SK-N-SH treated with all-trans-retinoic acid at 6 μM for 48 hours (cell line): ENCODE data around the gene JSRP1.
A peak's percentile ranks its signal among the peaks of the same experiment; 100 is the strongest.

Experiments used
- ATAC-seq: fragments of 200-7000 bp; cut with Tn5 transposase; 3 replicates; pipeline ENCODE4 v1.9.1; 2020; ENCODE audit warnings: mild to moderate bottlenecking, moderate library complexity
- ARNTL ChIP-seq: fragments of 450-650 bp; formaldehyde crosslinking; IDR thresholded peaks from 2 replicates; pipeline ENCODE4 v1.5.0; 2020; ENCODE audit warnings: low read depth, mild to moderate bottlenecking, moderate library complexity, borderline replicate concordance
- CSDC2 ChIP-seq: fragments of 250-450 bp; sonication (Bioruptor Pico); IDR thresholded peaks from 2 replicates; pipeline ENCODE4 v1.5.0; 2020; ENCODE audit warnings: mild to moderate bottlenecking, moderate library complexity
- ESRRG ChIP-seq: fragments of 250-450 bp; sonication (Bioruptor Pico); IDR thresholded peaks from 2 replicates; pipeline ENCODE4 v1.6.1; 2021; ENCODE audit warnings: mild to moderate bottlenecking
- GLIS3 ChIP-seq: fragments of 250-450 bp; sonication (Bioruptor Pico); IDR thresholded peaks from 2 replicates; pipeline ENCODE4 v1.5.0; 2020; ENCODE audit warnings: mild to moderate bottlenecking, moderate library complexity
- ISL1 ChIP-seq: fragments of 250-450 bp; sonication (Bioruptor Pico); IDR thresholded peaks from 2 replicates; pipeline ENCODE4 v2.1.2; 2022; ENCODE audit warnings: mild to moderate bottlenecking, moderate library complexity
- OSR1 ChIP-seq: fragments of 250-450 bp; sonication (Bioruptor Pico); IDR thresholded peaks from 2 replicates; pipeline ENCODE4 v1.8.0; 2022; ENCODE audit warnings: moderate library complexity, mild to moderate bottlenecking, inconsistent platforms
- PATZ1 ChIP-seq: fragments of 250-450 bp; sonication (Bioruptor Pico); IDR thresholded peaks from 2 replicates; pipeline ENCODE4 v1.8.0; 2020; ENCODE audit warnings: mild to moderate bottlenecking, moderate library complexity, borderline replicate concordance
- PPARA ChIP-seq: fragments of 250-450 bp; sonication (Bioruptor Pico); IDR thresholded peaks from 2 replicates; pipeline ENCODE4 v1.5.0; 2020; ENCODE audit warnings: mild to moderate bottlenecking, borderline replicate concordance
- RARB ChIP-seq: fragments of 250-450 bp; sonication (Bioruptor Pico); IDR thresholded peaks from 2 replicates; pipeline ENCODE4 v1.8.0; 2021; ENCODE audit warnings: mild to moderate bottlenecking, moderate library complexity
- SNAI2 ChIP-seq: fragments of 250-450 bp; sonication (Bioruptor Pico); IDR thresholded peaks from 2 replicates; pipeline ENCODE4 v1.5.0; 2020; ENCODE audit warnings: mild to moderate bottlenecking, moderate library complexity
- TCF4 ChIP-seq: fragments of 250-450 bp; sonication (Bioruptor Pico); IDR thresholded peaks from 2 replicates; pipeline ENCODE4 v1.8.0; 2021; ENCODE audit warnings: mild to moderate bottlenecking, moderate library complexity, borderline replicate concordance
- TOX ChIP-seq: fragments of 250-450 bp; sonication (Bioruptor Pico); IDR thresholded peaks from 2 replicates; pipeline ENCODE4 v1.8.0; 2021; ENCODE audit warnings: mild to moderate bottlenecking, moderate library complexity, borderline replicate concordance
- ZC3H10 ChIP-seq: fragments of 250-450 bp; sonication (Bioruptor Pico); IDR thresholded peaks from 2 replicates; pipeline ENCODE4 v1.5.1; 2021; ENCODE audit warnings: mild to moderate bottlenecking, moderate library complexity
- ZFP3 ChIP-seq: fragments of 250-450 bp; sonication (Bioruptor Pico); IDR thresholded peaks from 2 replicates; pipeline ENCODE4 v1.5.0; 2020; ENCODE audit warnings: mild to moderate bottlenecking, moderate library complexity
- ZFP30 ChIP-seq: fragments of 450-650 bp; formaldehyde crosslinking; IDR thresholded peaks from 2 replicates; pipeline ENCODE4 v1.5.0; 2022; ENCODE audit warnings: mild to moderate bottlenecking, moderate library complexity
- ZNF565 ChIP-seq: fragments of 450-650 bp; formaldehyde crosslinking; conservative IDR thresholded peaks from 2 replicates; pipeline ENCODE4 v1.5.0; 2020; ENCODE audit warnings: low read depth, mild to moderate bottlenecking, moderate library complexity
- ZNF70 ChIP-seq: fragments of 450-650 bp; formaldehyde crosslinking; IDR thresholded peaks from 2 replicates; pipeline ENCODE4 v1.5.0; 2020; ENCODE audit warnings: mild to moderate bottlenecking, moderate library complexity
- ZNF8 ChIP-seq: fragments of 450-650 bp; formaldehyde crosslinking; IDR thresholded peaks from 2 replicates; pipeline ENCODE4 v1.5.0; 2020; ENCODE audit warnings: mild to moderate bottlenecking, moderate library complexity
- TF ChIP-seq, protein P1 (sequence below): fragments of 250-450 bp; sonication (Bioruptor Pico); IDR thresholded peaks from 2 replicates; pipeline ENCODE4 v1.5.1; 2021; ENCODE audit warnings: mild to moderate bottlenecking, moderate library complexity
- TF ChIP-seq, protein P2 (sequence below): fragments of 250-450 bp; sonication (Bioruptor Pico); IDR thresholded peaks from 2 replicates; pipeline ENCODE4 v1.5.1; 2020; ENCODE audit warnings: low read depth, mild to moderate bottlenecking, moderate library complexity
- TF ChIP-seq, protein P3 (sequence below): fragments of 250-450 bp; sonication (Bioruptor Pico); IDR thresholded peaks from 2 replicates; pipeline ENCODE4 v1.5.0; 2020; ENCODE audit warnings: mild to moderate bottlenecking, moderate library complexity

The JSRP1 gene

DNA sequence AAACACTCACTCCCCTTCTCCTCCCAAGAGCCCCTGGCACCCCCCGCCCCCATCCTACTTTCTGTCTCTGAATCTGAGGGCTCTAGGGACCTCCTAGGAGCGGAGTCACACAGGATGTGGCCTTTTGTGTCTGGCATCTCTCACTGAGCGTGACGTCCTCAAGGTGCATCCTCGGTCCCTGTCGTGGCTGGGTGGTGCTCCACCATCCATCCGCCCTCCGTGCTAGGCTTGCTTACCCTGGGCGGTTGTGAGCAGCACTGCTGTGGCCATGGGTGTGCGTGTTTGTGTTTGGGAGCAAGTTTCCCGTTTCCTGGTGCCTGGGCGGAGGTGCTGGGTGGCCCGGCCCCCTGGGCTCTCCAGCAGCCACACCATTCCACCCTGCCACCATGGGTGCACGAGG lies 32.3 kb downstream of the JSRP1 start (continued):
- TF ChIP-seq PPARA (CRISPR knock-in tag) (no peak), ISL1 (CRISPR knock-in tag) (no peak), ARNTL (CRISPR knock-in tag) (no peak), GLIS3 (CRISPR knock-in tag) (no peak), SNAI2 (CRISPR knock-in tag) (no peak)

- no peak for TF ChIP-seq ZC3H10 (CRISPR knock-in tag)
- TF ChIP-seq OSR1 (CRISPR knock-in tag), result no peak
- TF ChIP-seq TCF4, result no peak
- TF ChIP-seq ARNTL (CRISPR knock-in tag), result no peak
- TF ChIP-seq, protein P1, sequence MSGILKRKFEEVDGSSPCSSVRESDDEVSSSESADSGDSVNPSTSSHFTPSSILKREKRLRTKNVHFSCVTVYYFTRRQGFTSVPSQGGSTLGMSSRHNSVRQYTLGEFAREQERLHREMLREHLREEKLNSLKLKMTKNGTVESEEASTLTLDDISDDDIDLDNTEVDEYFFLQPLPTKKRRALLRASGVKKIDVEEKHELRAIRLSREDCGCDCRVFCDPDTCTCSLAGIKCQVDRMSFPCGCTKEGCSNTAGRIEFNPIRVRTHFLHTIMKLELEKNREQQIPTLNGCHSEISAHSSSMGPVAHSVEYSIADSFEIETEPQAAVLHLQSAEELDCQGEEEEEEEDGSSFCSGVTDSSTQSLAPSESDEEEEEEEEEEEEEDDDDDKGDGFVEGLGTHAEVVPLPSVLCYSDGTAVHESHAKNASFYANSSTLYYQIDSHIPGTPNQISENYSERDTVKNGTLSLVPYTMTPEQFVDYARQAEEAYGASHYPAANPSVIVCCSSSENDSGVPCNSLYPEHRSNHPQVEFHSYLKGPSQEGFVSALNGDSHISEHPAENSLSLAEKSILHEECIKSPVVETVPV (CRISPR knock-in tag), result no peak
- TF ChIP-seq, protein P2, sequence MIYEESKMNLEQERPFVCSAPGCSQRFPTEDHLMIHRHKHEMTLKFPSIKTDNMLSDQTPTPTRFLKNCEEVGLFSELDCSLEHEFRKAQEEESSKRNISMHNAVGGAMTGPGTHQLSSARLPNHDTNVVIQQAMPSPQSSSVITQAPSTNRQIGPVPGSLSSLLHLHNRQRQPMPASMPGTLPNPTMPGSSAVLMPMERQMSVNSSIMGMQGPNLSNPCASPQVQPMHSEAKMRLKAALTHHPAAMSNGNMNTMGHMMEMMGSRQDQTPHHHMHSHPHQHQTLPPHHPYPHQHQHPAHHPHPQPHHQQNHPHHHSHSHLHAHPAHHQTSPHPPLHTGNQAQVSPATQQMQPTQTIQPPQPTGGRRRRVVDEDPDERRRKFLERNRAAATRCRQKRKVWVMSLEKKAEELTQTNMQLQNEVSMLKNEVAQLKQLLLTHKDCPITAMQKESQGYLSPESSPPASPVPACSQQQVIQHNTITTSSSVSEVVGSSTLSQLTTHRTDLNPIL (CRISPR knock-in tag), result no peak
- TF ChIP-seq RARB, result no peak
- no peak for TF ChIP-seq ZFP3 (CRISPR knock-in tag)
- TF ChIP-seq ZFP30 (CRISPR knock-in tag), result no peak
- no peak for TF ChIP-seq ZNF70 (CRISPR knock-in tag)
- TF ChIP-seq ZNF8 (CRISPR knock-in tag), result no peak
- TF ChIP-seq GLIS3 (CRISPR knock-in tag), result no peak
- no peak for TF ChIP-seq SNAI2 (CRISPR knock-in tag)
- TF ChIP-seq, protein P3, sequence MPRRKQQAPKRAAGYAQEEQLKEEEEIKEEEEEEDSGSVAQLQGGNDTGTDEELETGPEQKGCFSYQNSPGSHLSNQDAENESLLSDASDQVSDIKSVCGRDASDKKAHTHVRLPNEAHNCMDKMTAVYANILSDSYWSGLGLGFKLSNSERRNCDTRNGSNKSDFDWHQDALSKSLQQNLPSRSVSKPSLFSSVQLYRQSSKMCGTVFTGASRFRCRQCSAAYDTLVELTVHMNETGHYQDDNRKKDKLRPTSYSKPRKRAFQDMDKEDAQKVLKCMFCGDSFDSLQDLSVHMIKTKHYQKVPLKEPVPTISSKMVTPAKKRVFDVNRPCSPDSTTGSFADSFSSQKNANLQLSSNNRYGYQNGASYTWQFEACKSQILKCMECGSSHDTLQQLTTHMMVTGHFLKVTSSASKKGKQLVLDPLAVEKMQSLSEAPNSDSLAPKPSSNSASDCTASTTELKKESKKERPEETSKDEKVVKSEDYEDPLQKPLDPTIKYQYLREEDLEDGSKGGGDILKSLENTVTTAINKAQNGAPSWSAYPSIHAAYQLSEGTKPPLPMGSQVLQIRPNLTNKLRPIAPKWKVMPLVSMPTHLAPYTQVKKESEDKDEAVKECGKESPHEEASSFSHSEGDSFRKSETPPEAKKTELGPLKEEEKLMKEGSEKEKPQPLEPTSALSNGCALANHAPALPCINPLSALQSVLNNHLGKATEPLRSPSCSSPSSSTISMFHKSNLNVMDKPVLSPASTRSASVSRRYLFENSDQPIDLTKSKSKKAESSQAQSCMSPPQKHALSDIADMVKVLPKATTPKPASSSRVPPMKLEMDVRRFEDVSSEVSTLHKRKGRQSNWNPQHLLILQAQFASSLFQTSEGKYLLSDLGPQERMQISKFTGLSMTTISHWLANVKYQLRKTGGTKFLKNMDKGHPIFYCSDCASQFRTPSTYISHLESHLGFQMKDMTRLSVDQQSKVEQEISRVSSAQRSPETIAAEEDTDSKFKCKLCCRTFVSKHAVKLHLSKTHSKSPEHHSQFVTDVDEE (CRISPR knock-in tag), result no peak
- TF ChIP-seq PATZ1, result no peak
- TF ChIP-seq ESRRG (CRISPR knock-in tag), result no peak
- TF ChIP-seq TOX (CRISPR knock-in tag), result no peak
- TF ChIP-seq ISL1 (CRISPR knock-in tag), result no peak
- ATAC-seq, result no peak
These were observed 32.8 kb downstream of the JSRP1 start for GRCh38 chr19:2223391-2223790.

DNA sequence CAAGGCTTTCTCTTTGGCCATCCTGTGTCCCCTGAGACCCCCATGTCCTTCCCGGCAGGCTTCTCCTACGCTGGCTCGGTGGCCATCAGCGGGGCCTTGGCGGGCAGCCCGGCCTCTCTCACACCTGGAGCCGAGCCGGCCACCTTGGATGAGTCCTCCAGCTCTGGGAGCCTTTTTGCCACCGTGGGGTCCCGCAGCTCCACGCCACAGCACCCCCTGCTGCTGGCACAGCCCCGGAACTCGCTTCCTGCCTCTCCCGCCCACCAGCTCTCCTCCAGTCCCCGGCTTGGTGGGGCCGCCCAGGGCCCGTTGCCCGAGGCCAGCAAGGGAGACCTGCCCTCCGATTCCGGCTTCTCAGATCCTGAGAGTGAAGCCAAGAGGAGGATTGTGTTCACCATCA lies 34.3 kb downstream of the JSRP1 start:
- peak; percentile 17; the same call in 1 of the 3 replicates for ATAC-seq
- TF ChIP-seq RARB (no peak), SNAI2 (CRISPR knock-in tag) (no peak), TCF4 (no peak), PPARA (CRISPR knock-in tag) (no peak), ZNF8 (CRISPR knock-in tag) (no peak), ZFP3 (CRISPR knock-in tag) (no peak), ZNF70 (CRISPR knock-in tag) (no peak), ISL1 (CRISPR knock-in tag) (no peak), CSDC2 (CRISPR knock-in tag) (no peak), TOX (CRISPR knock-in tag) (no peak), ZNF565 (CRISPR knock-in tag) (no peak)
- TF ChIP-seq, protein P3 (CRISPR knock-in tag), result no peak
